Thymus (tissue), 11 donors: ENCODE results near the gene FFAR2. TPM values are rescaled to one million over a fixed set of nuclear protein-coding genes. Genes with fewer than 3 reads are reported as not detected.

ENCODE experiments used
- DNase-seq, 9 donors: peaks; one replicate each; pipeline ENCODE4 v3.0.0-alpha.2; 2013; ENCODE audit warnings: low spot score in 9 of 9, low read depth in 6 of 9, missing footprints in 1 of 9
- H3K27ac ChIP-seq, 2 donors: one replicate each; pipeline ENCODE4 v1.5.1; 2013; ENCODE audit warnings: control low read depth in 1 of 2, low read depth in 1 of 2, low read length in 1 of 2, mild to moderate bottlenecking in 1 of 2, moderate library complexity in 1 of 2
- H3K27me3 ChIP-seq, 2 donors: one replicate each; pipeline ENCODE4 v1.5.1; 2013; ENCODE audit warnings: low read length in 1 of 2; ENCODE audit not compliant: control insufficient read depth in 2 of 2, insufficient read depth in 1 of 2
- H3K36me3 ChIP-seq, 2 donors: one replicate each; pipeline ENCODE4 v1.5.1; 2013; ENCODE audit warnings: low read length in 1 of 2, mild to moderate bottlenecking in 1 of 2, moderate library complexity in 1 of 2; ENCODE audit not compliant: control insufficient read depth in 2 of 2, insufficient read depth in 2 of 2
- H3K4me1 ChIP-seq, 2 donors: one replicate each; pipeline ENCODE4 v1.5.1; 2013; ENCODE audit warnings: low read length in 2 of 2; ENCODE audit not compliant: control insufficient read depth in 2 of 2, insufficient read depth in 2 of 2
- H3K4me3 ChIP-seq, 2 donors: one replicate each; pipeline ENCODE4 v1.5.1; 2013; ENCODE audit warnings: low read length in 2 of 2, control low read depth in 1 of 2, mild to moderate bottlenecking in 1 of 2
- H3K9me3 ChIP-seq, 2 donors: one replicate each; pipeline ENCODE4 v1.5.1; 2013; ENCODE audit warnings: low read length in 1 of 2, mild to moderate bottlenecking in 1 of 2; ENCODE audit not compliant: control insufficient read depth in 2 of 2, insufficient read depth in 1 of 2
- WGBS: extraction: QIAGEN DNeasy Blood & Tissue Kit; methylation state at CpG from one replicate; pipeline ENCODE4 v1.1.7; 2013; 5-methylcytosine and 5-hydroxymethylcytosine counted together
- polyA plus RNA-seq: library from polyadenylated mRNA; stranded (reverse); fragments of 200-250 nt; gene quantifications from one replicate; pipeline ENCODE4 v1.2.3, GENCODE V29; 2013
- total RNA-seq: library from RNA; stranded (reverse); fragments of 120-200 nt; gene quantifications from one replicate; pipeline ENCODE4 v1.2.4, GENCODE V29; 2013
- donor health status: healthy.

The FFAR2 gene
- total and polyA plus RNA-seq, 2 donors = 0.47 to 1.1 TPM

- Histone ChIP-seq H3K36me3 (no peaks in the 10 kb centered on the region), H3K27ac (no peak overlapping the region), H3K4me1 (peaks cover 0 to 5% of the 10 kb centered on the region in 2 donors), H3K4me3 (no peak overlapping the region), H3K9me3 (no peaks in the 10 kb centered on the region), H3K27me3 (peaks cover 3 to 23% of the 10 kb centered on the region in 2 donors)
- DNase-seq = no peak
- 86% methylated on average over 21 of the region's 21 CpGs for WGBS
These were observed 2.0 kb upstream of the FFAR2 start for GRCh38 chr19:35445826-35446593.

- H3K9me3 ChIP-seq = no peaks in the 10 kb centered on the region
These were observed 1.4 kb downstream of the FFAR2 start for GRCh38 chr19:35449359-35450043.

GRCh38 chr19:35451338-35452096 is 3.5 kb downstream of the FFAR2 start:
- Histone ChIP-seq H3K4me1 (peaks cover 0 to 13% of the 10 kb centered on the region in 2 donors), H3K36me3 (no peaks in the 10 kb centered on the region), H3K4me3 (no peak overlapping the region), H3K9me3 (no peaks in the 10 kb centered on the region), H3K27ac (no peak overlapping the region), H3K27me3 (peaks cover 3 to 23% of the 10 kb centered on the region in 2 donors)
- DNase-seq = no peak
- WGBS = 45% methylated on average over 7 of the region's 7 CpGs

More at GRCh38 chr19:35449359-35450043, 1.4 kb downstream of the FFAR2 start:
- WGBS = 92% methylated on average over 27 of the region's 27 CpGs
- H3K4me3 ChIP-seq = no peak overlapping the region
- DNase-seq = no peak
- H3K36me3 ChIP-seq = no peaks in the 10 kb centered on the region
- H3K27me3 ChIP-seq = peaks cover 3 to 23% of the 10 kb centered on the region in 2 donors
- H3K4me1 ChIP-seq = peaks cover 0 to 13% of the 10 kb centered on the region in 2 donors
- no peak overlapping the region for H3K27ac ChIP-seq

- 95% methylated on average over 2 of the region's 2 CpGs for WGBS
- peaks cover 0 to 27% of the 10 kb centered on the region in 2 donors for H3K4me1 ChIP-seq
- H3K9me3 ChIP-seq = no peaks in the 10 kb centered on the region
- no peak overlapping the region for H3K4me3 ChIP-seq
- H3K27me3 ChIP-seq = peaks cover under 1 to 8% of the 10 kb centered on the region in 2 donors
- H3K27ac ChIP-seq = no peak overlapping the region
- DNase-seq = no peak
- no peaks in the 10 kb centered on the region for H3K36me3 ChIP-seq
These were observed 6.6 kb downstream of the FFAR2 start for GRCh38 chr19:35454663-35455062.

GRCh38 chr19:35455616-35456201 is 7.7 kb downstream of the FFAR2 start:
- no peaks in the 10 kb centered on the region for H3K36me3 ChIP-seq
- H3K9me3 ChIP-seq = no peaks in the 10 kb centered on the region
- WGBS = 67% methylated on average over 3 of the region's 3 CpGs
- peaks cover 0 to 30% of the 10 kb centered on the region in 2 donors for H3K4me1 ChIP-seq
- DNase-seq = no peak
- no peak overlapping the region for H3K4me3 ChIP-seq
- no peak overlapping the region for H3K27ac ChIP-seq
- H3K27me3 ChIP-seq = no peaks in the 10 kb centered on the region

- WGBS = 95% methylated on average over 5 of the region's 5 CpGs
- Histone ChIP-seq H3K27me3 (no peaks in the 10 kb centered on the region), H3K4me1 (peaks cover 0 to 27% of the 10 kb centered on the region in 2 donors), H3K9me3 (no peaks in the 10 kb centered on the region), H3K27ac (peak overlapping the region in 1 of 2 donors; percentile 45), H3K4me3 (no peak overlapping the region), H3K36me3 (no peaks in the 10 kb centered on the region)
- DNase-seq = no peak
These were observed 9.1 kb downstream of the FFAR2 start for GRCh38 chr19:35457173-35457572.

GRCh38 chr19:35458192-35458591 is 10.1 kb downstream of the FFAR2 start:
- Histone ChIP-seq H3K9me3 (no peaks in the 10 kb centered on the region), H3K4me3 (no peak overlapping the region), H3K4me1 (peaks cover 0 to 36% of the 10 kb centered on the region in 2 donors), H3K27me3 (no peaks in the 10 kb centered on the region), H3K36me3 (no peaks in the 10 kb centered on the region), H3K27ac (no peak overlapping the region)
- no peak for DNase-seq
- 94% methylated on average over 1 of the region's 1 CpG for WGBS

GRCh38 chr19:35458731-35459391 is 10.8 kb downstream of the FFAR2 start:
- Histone ChIP-seq H3K4me1 (peaks cover 0 to 41% of the 10 kb centered on the region in 2 donors), H3K27ac (peak overlapping the region; percentile 20 to 55), H3K36me3 (no peaks in the 10 kb centered on the region), H3K9me3 (no peaks in the 10 kb centered on the region), H3K27me3 (no peaks in the 10 kb centered on the region), H3K4me3 (no peak overlapping the region)
- 40% methylated on average over 10 of the region's 10 CpGs for WGBS
- DNase-seq = no peak
